Embryonic facial prominence (tissue), 1 donor: ENCODE data around the gene CTAGE9.
"Not testable (repeated sequence)": the region's sequence is repeated elsewhere in the genome, so short reads cannot be mapped to it uniquely, and the experiment has no call there.

Source experiments
- DNase-seq: peaks from one replicate; pipeline ENCODE4 v3.0.0-alpha.2; 2016; ENCODE audit errors: extremely low spot score

Gene CTAGE9

GRCh38 chr6:131710917-131711316 is at the start of gene CTAGE9:
TSS of gene CTAGE9 (minus strand) at chr6:131711017. CDS start at chr6:131711017, 0 bp downstream.
- not testable (repeated sequence) for DNase-seq

GRCh38 chr6:131758920-131759319 is 48.1 kb upstream of the CTAGE9 start:
- DNase-seq = no peak

DNA sequence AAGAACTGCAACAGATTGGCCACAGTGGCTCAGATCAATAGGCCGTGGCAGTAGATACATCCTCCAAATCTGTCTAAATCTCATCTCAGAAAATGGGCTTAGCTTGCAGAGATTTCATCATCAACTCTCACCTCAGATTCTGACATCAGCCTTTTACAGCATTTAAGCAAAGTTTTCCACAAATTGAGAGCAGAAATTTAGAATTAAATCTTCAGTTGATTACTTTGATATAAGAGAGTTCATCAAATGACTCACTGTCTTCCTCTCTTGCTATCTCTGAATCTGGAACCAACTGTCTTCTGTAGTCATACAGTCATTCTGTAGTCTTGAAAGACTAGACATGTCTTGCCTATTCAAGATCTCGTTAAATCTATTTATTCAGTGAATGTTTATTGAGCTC is 45.2 kb upstream of the CTAGE9 start:
- no peak for DNase-seq

- DNase-seq = no peak
Measured at GRCh38 chr6:131755597-131755996, 44.8 kb upstream of the CTAGE9 start.

DNA sequence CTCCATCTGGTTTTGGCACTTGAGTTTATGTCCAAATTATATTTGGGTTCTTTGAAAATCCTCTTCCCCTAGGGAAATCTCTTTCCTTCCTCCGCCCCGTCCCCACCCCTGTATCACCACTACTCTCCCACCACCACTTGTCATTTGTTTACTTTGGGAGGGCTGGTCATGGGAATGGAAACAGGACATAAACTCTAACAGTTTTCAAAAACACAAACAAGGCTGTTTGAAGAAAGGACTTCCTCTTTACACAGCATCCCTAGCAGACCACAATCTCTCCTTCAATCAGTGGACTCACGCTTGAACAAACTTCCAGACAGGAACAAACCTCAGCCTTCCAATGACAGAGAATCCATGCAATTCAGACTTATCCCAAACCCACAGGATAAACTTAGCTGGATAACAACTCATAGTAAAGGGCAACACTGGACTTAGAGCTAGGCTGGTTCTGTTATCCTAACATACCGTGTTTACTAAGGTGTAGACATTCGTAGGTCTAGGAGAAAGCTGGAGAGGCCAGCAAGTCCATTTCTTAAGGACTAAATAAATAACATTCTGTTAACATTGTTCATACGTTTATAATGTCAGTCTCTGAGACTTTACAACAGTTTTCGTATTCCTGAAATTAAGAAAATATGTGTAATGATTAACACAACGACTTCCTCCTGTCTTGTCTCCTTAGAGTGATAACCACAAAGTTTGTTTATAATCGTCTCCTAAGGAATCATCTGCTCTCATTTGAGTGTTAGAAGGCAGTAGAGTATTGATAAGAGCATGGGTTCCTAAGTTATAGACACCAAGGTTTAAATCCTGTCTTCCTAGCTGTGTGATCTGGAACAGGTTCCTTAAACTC is 44.1 kb upstream of the CTAGE9 start:
- no peak for DNase-seq

- DNase-seq = no peak
Measured at GRCh38 chr6:131754088-131754487, 43.3 kb upstream of the CTAGE9 start.

GRCh38 chr6:131751012-131751715 is 40.3 kb upstream of the CTAGE9 start:
- DNase-seq = not testable (repeated sequence)

DNA sequence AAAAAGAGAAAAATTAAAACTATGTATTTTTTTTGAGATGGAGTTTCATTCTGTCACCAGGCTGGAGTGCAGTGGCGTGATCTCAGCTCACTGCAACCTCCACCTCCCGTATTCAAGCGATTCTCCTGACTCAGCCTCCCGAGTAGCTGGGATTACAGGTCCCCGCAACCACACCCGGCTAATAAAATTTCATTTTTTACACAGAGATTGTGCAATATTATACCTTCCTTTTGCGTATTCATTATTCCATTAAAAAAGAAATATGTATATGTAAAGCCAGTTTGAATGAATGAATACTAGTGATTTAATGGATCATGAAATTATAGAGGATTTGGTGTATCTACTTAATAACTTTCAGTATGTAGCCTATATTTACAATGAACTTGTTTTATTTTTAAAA is 38.2 kb upstream of the CTAGE9 start:
- DNase-seq = no peak

- DNase-seq = no peak
Measured at GRCh38 chr6:131747821-131748353, 37.1 kb upstream of the CTAGE9 start.

DNA sequence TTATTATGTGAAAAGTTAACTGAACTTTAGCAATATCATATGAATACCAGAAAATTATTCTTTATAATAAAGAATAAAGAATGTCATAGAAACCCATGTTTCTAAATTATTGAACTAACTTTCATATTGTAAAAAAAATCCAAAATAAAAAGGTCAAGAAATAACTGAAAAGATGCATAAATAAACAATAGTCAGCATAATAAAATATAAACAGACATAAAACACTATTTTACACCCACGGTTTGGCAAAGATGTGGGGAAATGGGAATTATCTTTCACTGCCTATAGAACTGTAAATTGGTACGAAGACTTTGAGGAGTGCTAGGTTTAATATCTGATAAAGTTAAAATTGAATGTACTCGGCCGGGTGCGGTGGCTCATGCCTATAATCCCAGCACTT is 34.7 kb upstream of the CTAGE9 start:
- no peak for DNase-seq

GRCh38 chr6:131744432-131745287 is 33.8 kb upstream of the CTAGE9 start:
- DNase-seq = no peak

- DNase-seq = no peak
Measured at GRCh38 chr6:131741688-131742393, 31.0 kb upstream of the CTAGE9 start.

- DNase-seq = no peak
Measured at GRCh38 chr6:131740161-131740560, 29.3 kb upstream of the CTAGE9 start.

- DNase-seq = no peak
Measured at GRCh38 chr6:131739136-131739535, 28.3 kb upstream of the CTAGE9 start.

GRCh38 chr6:131736811-131737210 is 26.0 kb upstream of the CTAGE9 start:
- DNase-seq = no peak

DNA sequence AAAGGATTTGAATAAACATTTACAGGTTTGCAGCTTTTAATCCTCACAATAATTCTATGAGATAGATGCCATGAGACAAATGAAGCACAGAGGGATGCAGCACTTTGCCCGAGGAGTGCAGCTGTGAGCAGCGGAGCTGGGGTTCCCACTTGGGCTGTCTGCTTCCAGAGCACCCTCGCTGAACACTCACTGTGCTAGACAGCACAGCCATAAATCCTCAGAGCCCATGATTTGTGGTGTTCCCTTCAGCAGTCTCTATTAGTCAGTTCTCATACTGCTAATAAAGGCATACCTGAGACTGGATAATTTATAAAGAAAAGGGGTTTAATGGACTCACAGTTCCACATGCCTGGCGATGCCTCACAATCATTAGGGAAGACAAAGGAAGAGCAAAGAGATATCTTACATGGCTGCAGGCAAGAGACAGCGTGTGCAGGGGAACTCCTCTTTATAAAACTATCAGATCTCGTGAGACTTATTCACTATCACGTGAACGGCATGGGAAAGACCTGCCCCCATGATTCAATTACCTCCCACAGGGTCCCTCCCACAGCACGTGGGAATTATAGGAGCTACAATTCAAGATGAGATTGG is 25.3 kb upstream of the CTAGE9 start:
- DNase-seq = no peak

DNA sequence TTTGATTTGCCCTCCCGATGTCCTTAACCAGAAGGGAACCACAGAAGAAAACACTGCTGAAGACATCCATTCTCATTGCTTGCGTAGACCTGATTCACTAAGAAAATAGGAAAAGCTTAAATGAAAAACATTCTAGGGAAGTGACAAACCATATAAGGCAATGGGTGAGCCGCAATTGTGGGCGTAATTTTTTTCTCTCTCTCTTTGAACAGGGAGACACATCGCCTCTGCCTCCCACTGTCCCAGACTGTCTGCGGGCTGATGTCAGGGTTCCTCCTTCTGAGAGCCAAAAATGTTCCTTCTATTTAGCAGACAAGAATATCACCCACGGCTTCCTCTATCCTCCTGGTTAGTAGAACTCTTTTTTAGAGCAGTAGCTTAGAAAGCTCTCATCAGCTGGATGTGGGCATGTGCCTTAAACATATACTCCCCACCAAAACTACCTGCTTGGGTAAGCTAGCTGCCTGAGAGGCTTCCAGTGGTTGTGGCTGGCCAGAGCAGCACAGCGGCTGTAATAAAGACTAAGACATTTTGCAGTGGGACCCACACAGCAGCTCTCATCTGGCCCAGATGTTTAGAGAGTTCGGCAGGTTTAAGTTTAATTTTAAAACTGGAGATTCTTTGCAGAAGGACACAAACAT is 22.7 kb upstream of the CTAGE9 start:
- no peak for DNase-seq

DNA sequence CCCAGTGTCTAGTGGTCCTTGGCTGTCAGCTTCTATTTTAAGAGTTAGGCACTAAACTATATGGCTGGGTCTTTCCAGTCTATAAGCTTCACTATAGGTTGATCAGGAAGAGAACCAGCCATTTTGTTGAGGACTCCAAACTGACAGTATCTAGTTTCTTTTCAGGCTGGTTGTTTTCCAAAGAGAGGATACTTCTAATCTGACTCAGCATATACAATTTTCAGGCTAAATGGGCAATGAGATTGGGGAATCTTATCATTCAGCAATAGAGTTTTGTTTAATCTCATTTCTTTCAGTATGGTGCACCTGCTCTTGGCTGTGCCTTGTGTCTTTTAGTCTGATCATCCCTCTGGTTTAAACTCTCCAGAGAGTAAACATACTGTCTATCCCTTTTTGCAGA is 20.4 kb upstream of the CTAGE9 start:
- no peak for DNase-seq

GRCh38 chr6:131730264-131730663 is 19.4 kb upstream of the CTAGE9 start:
- DNase-seq = no peak

DNA sequence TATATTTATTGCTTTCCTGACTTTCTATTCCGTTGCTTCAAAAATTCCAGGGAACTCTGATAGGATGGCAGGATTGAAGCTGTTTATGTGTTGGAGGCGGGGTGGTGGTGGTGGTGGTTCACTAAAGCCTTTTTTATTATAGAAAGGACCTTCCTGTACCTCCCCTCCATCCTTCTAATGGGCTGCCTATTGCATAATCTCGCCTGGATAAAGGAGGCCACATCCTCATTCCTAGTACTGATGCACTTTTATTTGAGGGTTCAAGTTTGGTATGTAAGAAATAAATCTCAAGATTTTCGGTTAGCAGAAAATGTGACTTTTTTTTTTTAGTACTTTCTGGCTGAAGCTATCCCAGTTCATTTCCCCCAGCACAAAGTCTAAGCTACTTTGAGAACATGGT is 18.7 kb upstream of the CTAGE9 start:
- no peak for DNase-seq
